Loucy (cell line): ENCODE data around the gene SPRR2E.
"Not testable (repeated sequence)": the region's sequence is repeated elsewhere in the genome, so short reads cannot be mapped to it uniquely, and the experiment has no call there.

Experiments
- H2AFZ ChIP-seq: fragments of 200-600 bp; sonication (generic); 2 replicates; pipeline ENCODE4 v1.6.0; 2016; ENCODE audit warnings: antibody characterized with exemption, mild to moderate bottlenecking, low read length, moderate library complexity
- H3F3A ChIP-seq: fragments of 200-600 bp; 2 replicates; pipeline ENCODE4 v1.6.0; 2016; ENCODE audit warnings: antibody characterized with exemption, low read depth, mild to moderate bottlenecking
- H3K27me3 ChIP-seq: fragments of 200-600 bp; sonication (generic); 2 replicates; pipeline ENCODE4 v1.6.1; 2014; ENCODE audit warnings: low read length, mild to moderate bottlenecking; ENCODE audit not compliant: insufficient read depth, poor library complexity, severe bottlenecking
- H3K36me3 ChIP-seq: fragments of 200-600 bp; sonication (generic); 2 replicates; pipeline ENCODE4 v1.6.1; 2016; ENCODE audit warnings: low read length; ENCODE audit not compliant: insufficient read depth
- H3K4me1 ChIP-seq: fragments of 200-600 bp; sonication (generic); 2 replicates; pipeline ENCODE4 v1.5.1; 2014; ENCODE audit warnings: low read length, mild to moderate bottlenecking; ENCODE audit not compliant: insufficient read depth, poor library complexity, severe bottlenecking
- H3K4me2 ChIP-seq: fragments of 200-600 bp; sonication (generic); 2 replicates; pipeline ENCODE4 v1.6.0; 2014; ENCODE audit warnings: antibody characterized with exemption, low read length, low read depth, mild to moderate bottlenecking; ENCODE audit not compliant: poor library complexity, severe bottlenecking
- H3K4me3 ChIP-seq: fragments of 200-600 bp; sonication (generic); 2 replicates; pipeline ENCODE4 v1.5.1; 2014; ENCODE audit warnings: low read length, mild to moderate bottlenecking, mixed read lengths; ENCODE audit not compliant: poor library complexity, severe bottlenecking
- H3K79me2 ChIP-seq: fragments of 200-600 bp; sonication (generic); 2 replicates; pipeline ENCODE4 v1.6.1; 2014; ENCODE audit warnings: low read length; ENCODE audit not compliant: insufficient read depth
- H3K9ac ChIP-seq: fragments of 200-600 bp; sonication (generic); 2 replicates; pipeline ENCODE4 v1.6.0; 2014; ENCODE audit warnings: mild to moderate bottlenecking, low read depth, low read length, moderate library complexity; ENCODE audit not compliant: poor library complexity, severe bottlenecking
- H3K9me2 ChIP-seq: fragments of 200-600 bp; sonication (generic); replicated peaks from 2 replicates; pipeline ENCODE4 v1.6.1; 2016; ENCODE audit warnings: low read depth, low read length, mixed read lengths
- H3K9me3 ChIP-seq: fragments of 200-600 bp; sonication (generic); 2 replicates; pipeline ENCODE4 v1.6.1; 2014; ENCODE audit warnings: mild to moderate bottlenecking, antibody characterized with exemption, low read length, low read depth; ENCODE audit not compliant: insufficient read depth
- H4K20me1 ChIP-seq: fragments of 200-600 bp; sonication (generic); 2 replicates; pipeline ENCODE4 v1.6.0; 2014; ENCODE audit warnings: antibody characterized with exemption, low read length, mild to moderate bottlenecking; ENCODE audit not compliant: insufficient read depth, poor library complexity, severe bottlenecking
- EZH2phosphoT487 ChIP-seq: fragments of 200-600 bp; IDR thresholded peaks from 2 replicates; pipeline ENCODE4 v1.6.1; 2018; ENCODE audit warnings: antibody characterized with exemption, mild to moderate bottlenecking, moderate library complexity, borderline replicate concordance
- TF ChIP-seq, protein P1 (sequence below): fragments of 200-600 bp; sonication (generic); conservative IDR thresholded peaks from 2 replicates; pipeline ENCODE4 v1.5.1; 2014; ENCODE audit warnings: mild to moderate bottlenecking, antibody characterized with exemption, low read length

Gene SPRR2E

DNA sequence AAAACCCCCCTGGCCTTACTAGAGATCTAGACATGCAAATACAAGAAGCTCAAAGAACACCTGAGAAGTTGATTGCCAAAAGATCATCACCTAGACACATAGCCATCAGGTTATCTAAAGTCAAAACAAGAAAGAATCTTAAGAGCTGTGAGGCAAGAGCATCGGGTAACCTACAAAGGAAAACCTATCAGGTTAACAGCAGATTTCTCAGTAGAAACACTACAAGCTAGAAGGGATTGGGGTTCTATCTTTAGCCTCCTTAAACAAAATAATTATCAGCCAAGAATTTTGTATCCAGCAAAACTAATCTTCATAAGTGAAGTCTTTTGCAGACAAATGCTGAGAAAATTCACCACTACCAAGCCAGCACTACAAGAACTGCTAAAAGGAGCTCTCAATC is 31.2 kb upstream of the SPRR2E start:
- no peak overlapping the region for H3K9ac ChIP-seq
- no peak for TF ChIP-seq EZH2phosphoT487
- TF ChIP-seq, protein P1, sequence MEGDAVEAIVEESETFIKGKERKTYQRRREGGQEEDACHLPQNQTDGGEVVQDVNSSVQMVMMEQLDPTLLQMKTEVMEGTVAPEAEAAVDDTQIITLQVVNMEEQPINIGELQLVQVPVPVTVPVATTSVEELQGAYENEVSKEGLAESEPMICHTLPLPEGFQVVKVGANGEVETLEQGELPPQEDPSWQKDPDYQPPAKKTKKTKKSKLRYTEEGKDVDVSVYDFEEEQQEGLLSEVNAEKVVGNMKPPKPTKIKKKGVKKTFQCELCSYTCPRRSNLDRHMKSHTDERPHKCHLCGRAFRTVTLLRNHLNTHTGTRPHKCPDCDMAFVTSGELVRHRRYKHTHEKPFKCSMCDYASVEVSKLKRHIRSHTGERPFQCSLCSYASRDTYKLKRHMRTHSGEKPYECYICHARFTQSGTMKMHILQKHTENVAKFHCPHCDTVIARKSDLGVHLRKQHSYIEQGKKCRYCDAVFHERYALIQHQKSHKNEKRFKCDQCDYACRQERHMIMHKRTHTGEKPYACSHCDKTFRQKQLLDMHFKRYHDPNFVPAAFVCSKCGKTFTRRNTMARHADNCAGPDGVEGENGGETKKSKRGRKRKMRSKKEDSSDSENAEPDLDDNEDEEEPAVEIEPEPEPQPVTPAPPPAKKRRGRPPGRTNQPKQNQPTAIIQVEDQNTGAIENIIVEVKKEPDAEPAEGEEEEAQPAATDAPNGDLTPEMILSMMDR = no peak
- no peaks in the 10 kb centered on the region for H3K36me3 ChIP-seq
- no peaks in the 10 kb centered on the region for H3K9me3 ChIP-seq
- H3K79me2 ChIP-seq = no peaks in the 10 kb centered on the region
- H3K9me2 ChIP-seq = no peaks in the 10 kb centered on the region
- H3K4me2 ChIP-seq = no peak overlapping the region
- no peaks in the 10 kb centered on the region for H4K20me1 ChIP-seq
- no peaks in the 10 kb centered on the region for H3F3A ChIP-seq
- H3K4me1 ChIP-seq = no peaks in the 10 kb centered on the region
- H3K27me3 ChIP-seq = no peaks in the 10 kb centered on the region
- H2AFZ ChIP-seq = no peak overlapping the region
- H3K4me3 ChIP-seq = no peak overlapping the region

DNA sequence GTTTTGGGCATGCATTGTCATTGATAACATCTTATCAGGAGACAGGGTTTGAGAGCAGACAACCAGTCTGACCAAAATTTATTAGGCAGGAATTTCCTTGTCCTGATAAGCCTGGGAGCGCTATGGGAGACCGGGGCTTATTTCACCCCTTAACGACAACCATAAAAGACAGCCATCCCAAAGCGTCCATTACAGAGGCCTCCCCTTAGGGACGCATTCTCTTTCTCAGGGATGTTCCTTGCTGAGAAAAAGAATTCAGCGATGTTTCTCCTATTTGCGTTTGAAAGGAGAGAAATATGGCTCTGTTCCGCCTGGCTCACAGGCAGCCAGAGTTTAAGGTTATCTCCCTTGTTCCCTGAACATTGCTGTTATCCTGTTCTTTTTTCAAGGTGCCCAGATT is 29.5 kb upstream of the SPRR2E start:
- H3K4me1 ChIP-seq, H3K4me3 ChIP-seq, H4K20me1 ChIP-seq, H3K4me2 ChIP-seq, H3K9ac ChIP-seq, H3K9me2 ChIP-seq, H3K36me3 ChIP-seq, H2AFZ ChIP-seq, H3K27me3 ChIP-seq, H3K9me3 ChIP-seq, H3K79me2 ChIP-seq, H3F3A ChIP-seq: not testable (repeated sequence)

DNA sequence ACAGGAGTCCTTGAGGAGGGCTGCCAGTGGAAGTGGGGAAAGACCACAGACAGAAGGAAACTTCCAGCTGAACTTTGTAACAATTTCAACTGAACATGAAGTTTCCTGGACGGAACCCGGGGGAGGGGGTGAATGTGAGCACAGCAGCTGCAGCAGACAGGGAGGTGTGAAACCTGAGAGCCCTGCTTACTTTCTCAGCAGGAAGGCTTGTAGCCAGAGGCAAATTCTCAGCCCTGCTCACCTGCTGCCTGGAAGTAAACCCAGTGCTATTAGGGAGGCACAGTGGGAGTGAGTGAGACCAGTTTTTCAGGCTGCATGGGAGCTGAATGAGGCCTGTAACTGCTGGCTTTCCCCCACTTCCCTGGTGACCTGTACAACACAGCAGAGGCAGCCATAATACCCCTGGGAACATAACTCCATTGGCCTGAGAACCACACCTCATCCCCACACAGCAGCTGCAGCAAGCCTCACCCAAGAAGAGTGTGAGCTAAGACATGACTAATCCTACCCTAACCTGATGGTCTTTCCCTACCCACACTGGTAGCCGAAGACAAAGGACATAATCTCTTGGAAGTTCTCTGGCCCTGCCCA is 28.6 kb upstream of the SPRR2E start:
- TF ChIP-seq EZH2phosphoT487 = no peak
- TF ChIP-seq, protein P1 = no peak
- Histone ChIP-seq H3K9me2 (no peaks in the 10 kb centered on the region), H3K4me1 (no peaks in the 10 kb centered on the region), H3F3A (no peaks in the 10 kb centered on the region), H3K4me2 (no peak overlapping the region), H3K36me3 (no peaks in the 10 kb centered on the region), H3K27me3 (no peaks in the 10 kb centered on the region), H3K4me3 (no peak overlapping the region), H2AFZ (no peak overlapping the region), H3K9me3 (no peaks in the 10 kb centered on the region), H3K9ac (no peak overlapping the region), H4K20me1 (no peaks in the 10 kb centered on the region), H3K79me2 (no peaks in the 10 kb centered on the region)

DNA sequence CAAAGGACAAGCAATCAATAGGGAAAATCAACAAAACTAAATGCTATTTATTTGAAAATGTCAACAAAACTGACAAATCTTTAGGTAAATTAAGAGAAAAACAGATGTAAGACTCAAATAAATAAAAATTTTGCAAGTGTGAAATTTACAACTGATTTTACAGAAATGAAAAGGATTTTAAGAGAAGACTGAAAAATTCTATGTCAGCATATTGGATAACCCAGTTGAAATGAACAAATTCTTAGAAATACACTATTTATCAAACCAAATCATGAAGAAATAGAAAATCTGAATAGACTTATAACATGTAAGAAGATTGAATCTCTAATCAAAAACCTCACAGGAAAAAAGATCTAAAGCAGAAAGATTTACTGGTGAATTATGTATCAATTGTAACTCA is 26.6 kb upstream of the SPRR2E start:
- no peaks in the 10 kb centered on the region for H3K9me3 ChIP-seq
- no peaks in the 10 kb centered on the region for H3K9me2 ChIP-seq
- no peaks in the 10 kb centered on the region for H3K36me3 ChIP-seq
- no peaks in the 10 kb centered on the region for H3F3A ChIP-seq
- TF ChIP-seq EZH2phosphoT487 = no peak
- TF ChIP-seq, protein P1 = no peak
- no peaks in the 10 kb centered on the region for H3K4me1 ChIP-seq
- H3K79me2 ChIP-seq = no peaks in the 10 kb centered on the region
- H3K27me3 ChIP-seq = no peaks in the 10 kb centered on the region
- H4K20me1 ChIP-seq = no peaks in the 10 kb centered on the region
- no peak overlapping the region for H3K4me3 ChIP-seq
- no peak overlapping the region for H3K9ac ChIP-seq
- H2AFZ ChIP-seq = no peak overlapping the region
- no peak overlapping the region for H3K4me2 ChIP-seq
